Upper lobe of left lung (tissue), 4 donors: ENCODE measurements around the gene PTPN1.

Source experiments
- EP300 ChIP-seq, 4 donors: sonication (generic); formaldehyde crosslinking; IDR thresholded peaks; one replicate each; pipeline ENCODE4 v1.5.1; 2017; ENCODE audit warnings: antibody characterized with exemption in 4 of 4, control low read depth in 2 of 4
- POLR2A ChIP-seq, 4 donors: fragments of 450-650 bp; IDR thresholded peaks; one replicate each; pipeline ENCODE4 v1.5.1; 2016 to 2017; ENCODE audit warnings: antibody characterized with exemption in 4 of 4, mild to moderate bottlenecking in 2 of 4

DNA sequence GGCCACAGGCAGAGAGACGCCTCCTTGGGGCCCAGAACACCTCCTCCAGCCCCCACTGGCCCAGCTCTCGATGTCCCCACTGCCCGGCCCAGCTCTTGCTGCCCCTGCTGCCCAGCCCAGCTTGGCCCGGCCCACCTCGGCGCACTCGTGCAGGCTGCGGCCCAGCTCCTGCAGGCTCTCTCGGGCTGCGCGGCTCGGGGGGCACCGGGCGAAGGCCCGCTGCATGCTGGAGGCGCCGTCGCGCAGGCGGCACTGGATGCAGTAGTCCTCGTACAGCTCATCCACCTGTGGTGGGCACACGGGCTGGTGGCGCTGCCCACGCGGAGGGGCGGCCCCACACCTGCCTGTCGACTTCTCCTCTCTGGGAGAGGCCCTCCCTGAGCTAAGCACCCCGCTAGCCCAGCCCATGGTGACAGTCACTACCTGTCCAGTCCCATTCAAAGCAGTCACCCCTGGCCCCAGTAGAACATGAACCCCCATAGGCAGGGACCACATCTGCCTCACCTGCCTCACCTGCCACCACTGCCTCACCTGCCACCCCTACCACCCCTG is 99.3 kb downstream of the PTPN1 start:
- TF ChIP-seq EP300 (IDR thresholded peaks at IDR 0.05), result no peak
- no peak for TF ChIP-seq POLR2A (IDR thresholded peaks at IDR 0.05)
